HUES48 (cell line): ENCODE results near the gene EML1.

Experiments
- H3K27ac ChIP-seq: one replicate; pipeline ENCODE4 v1.7.0; 2013; ENCODE audit warnings: low read depth, low read length, inconsistent platforms
- H3K27me3 ChIP-seq: 2 replicates; pipeline ENCODE4 v1.6.1; 2013; ENCODE audit warnings: mild to moderate bottlenecking, low read length; ENCODE audit not compliant: control insufficient read depth, insufficient read depth
- H3K36me3 ChIP-seq: 2 replicates; pipeline ENCODE4 v1.6.1; 2013; ENCODE audit warnings: low read length; ENCODE audit not compliant: control insufficient read depth, insufficient read depth
- H3K4me1 ChIP-seq: 2 replicates; pipeline ENCODE4 v1.6.1; 2013; ENCODE audit warnings: mild to moderate bottlenecking, low read length; ENCODE audit not compliant: control insufficient read depth, insufficient read depth
- H3K4me3 ChIP-seq: 2 replicates; pipeline ENCODE4 v1.5.1; 2013; ENCODE audit warnings: mild to moderate bottlenecking, low read depth, low read length
- H3K9ac ChIP-seq: 2 replicates; pipeline ENCODE4 v1.6.1; 2013; ENCODE audit warnings: mild to moderate bottlenecking, low read depth, low read length, moderate library complexity
- H3K9me3 ChIP-seq: 2 replicates; pipeline ENCODE4 v1.6.1; 2013; ENCODE audit warnings: low read length; ENCODE audit not compliant: control insufficient read depth, insufficient read depth

Gene EML1

DNA sequence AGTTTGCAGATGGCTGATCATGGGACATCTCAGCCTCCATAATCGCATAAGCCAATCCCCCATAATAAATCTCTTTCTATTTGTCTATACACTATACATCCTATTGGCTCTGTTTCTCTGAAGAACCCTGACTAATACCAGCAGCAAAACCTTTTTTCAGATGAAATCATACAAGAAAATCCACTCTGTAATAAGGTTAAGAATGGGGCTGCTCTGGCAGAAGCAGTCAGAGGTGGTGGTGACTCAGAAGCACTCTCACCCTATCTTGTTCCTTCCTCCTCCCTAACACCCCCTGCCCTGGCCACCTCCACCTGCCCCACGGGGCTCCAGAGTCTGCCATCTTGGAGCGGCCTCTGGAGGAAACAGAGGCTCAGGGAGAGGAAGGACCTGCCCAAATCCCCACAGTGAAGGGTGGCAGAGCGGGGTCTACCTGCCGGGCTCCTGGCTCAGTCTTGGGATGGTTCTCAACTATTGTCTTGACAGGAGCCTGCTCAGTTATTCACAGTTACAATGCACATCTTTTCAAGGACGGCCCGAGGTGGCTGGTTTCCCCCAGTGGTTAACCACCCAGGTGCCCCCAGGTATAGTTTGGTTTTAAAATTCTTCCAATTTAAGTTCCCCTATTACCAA is 162.7 kb downstream of the EML1 start:
- H3K27ac ChIP-seq: no peak overlapping the region
- peaks cover 3% of the 10 kb centered on the region; the same call in 1 of the 2 replicates for H3K27me3 ChIP-seq
- no peak overlapping the region for H3K4me3 ChIP-seq
- H3K9me3 ChIP-seq: no peaks in the 10 kb centered on the region
- H3K9ac ChIP-seq: no peak overlapping the region
- no peaks in the 10 kb centered on the region for H3K4me1 ChIP-seq
- H3K36me3 ChIP-seq: no peaks in the 10 kb centered on the region

DNA sequence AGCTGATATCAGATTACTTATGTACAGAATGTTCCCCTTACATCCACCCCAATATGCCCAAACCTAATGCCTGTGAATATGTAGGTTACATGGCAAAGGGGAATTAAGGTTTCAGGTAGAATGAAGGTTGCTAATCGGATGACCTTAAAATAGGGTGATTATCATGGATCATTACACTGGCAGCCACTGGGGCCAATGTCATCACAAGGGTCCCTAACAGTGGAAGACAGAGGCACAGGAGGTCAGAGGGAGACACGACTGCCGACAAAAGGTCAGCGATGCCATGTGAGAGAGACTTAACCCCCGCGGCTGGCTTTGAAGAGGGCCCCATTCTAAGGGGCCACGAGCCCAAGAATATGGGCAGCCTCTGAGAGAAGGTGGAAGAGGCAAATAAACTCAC is 165.2 kb downstream of the EML1 start:
- no peaks in the 10 kb centered on the region for H3K36me3 ChIP-seq
- no peaks in the 10 kb centered on the region for H3K9me3 ChIP-seq
- peaks cover 5% of the 10 kb centered on the region for H3K4me1 ChIP-seq
- H3K4me3 ChIP-seq: no peak overlapping the region
- H3K27me3 ChIP-seq: peaks cover 3% of the 10 kb centered on the region; the same call in 1 of the 2 replicates
- H3K9ac ChIP-seq: no peak overlapping the region
- H3K27ac ChIP-seq: no peak overlapping the region

DNA sequence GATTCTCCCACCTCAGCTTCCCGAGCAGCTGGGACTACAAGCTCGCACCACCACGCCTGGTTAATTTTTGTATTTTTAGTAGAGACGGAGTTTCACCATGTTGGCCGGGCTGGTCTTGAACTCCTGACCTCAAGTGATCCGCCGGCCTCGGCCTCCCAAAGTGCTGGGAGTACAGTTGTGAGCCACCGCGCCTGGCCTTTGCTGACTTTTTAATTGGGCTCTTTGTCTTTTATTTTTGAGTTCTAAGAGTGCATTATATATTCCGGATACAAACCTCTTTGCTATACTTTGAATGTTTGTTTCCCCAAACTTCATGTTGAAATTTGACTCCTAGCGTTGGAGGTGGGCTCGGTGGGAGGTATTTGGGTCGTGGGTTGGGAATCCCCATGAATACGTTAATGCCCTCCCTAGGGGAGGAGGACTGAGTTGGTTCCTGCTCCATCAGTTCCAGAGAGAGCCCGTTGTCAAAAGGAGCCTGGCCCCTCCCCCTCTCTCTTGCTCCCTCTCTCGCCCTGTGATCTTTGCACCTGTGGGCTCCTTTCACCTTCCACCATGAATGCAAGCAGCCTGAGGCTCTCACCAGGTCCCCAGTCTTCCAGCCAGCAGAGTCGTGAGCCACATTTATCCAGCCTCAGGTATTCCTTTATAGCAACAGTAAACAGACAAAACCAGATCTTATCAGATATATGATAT is 168.8 kb downstream of the EML1 start:
- Histone ChIP-seq H3K4me1 (peaks cover 5% of the 10 kb centered on the region), H3K4me3 (no peak overlapping the region), H3K27ac (no peak overlapping the region)

DNA sequence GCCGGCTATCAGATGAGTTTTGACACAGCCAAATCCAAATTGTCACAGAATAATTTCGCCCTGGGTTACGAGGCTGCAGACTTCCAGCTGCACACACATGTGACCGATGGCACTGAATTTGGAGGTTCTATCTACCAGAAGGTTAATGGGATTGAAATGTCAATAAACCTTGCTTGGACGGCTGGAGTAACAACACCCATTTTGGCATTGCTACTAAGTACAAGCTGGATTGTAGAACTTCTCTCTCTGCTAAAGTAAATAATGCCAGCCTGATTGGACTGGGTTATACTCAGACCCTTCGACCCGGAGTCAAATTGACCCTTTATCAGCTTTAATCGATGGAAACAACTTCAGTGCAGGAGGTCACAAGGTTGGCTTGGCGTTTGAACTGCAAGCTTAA is 171.8 kb downstream of the EML1 start:
- no peak overlapping the region for H3K9ac ChIP-seq
- no peak overlapping the region for H3K4me3 ChIP-seq
- H3K4me1 ChIP-seq: peaks cover 24% of the 10 kb centered on the region
- H3K9me3 ChIP-seq: no peaks in the 10 kb centered on the region
- H3K27ac ChIP-seq: no peak overlapping the region
- H3K36me3 ChIP-seq: no peaks in the 10 kb centered on the region
- H3K27me3 ChIP-seq: peaks cover 15% of the 10 kb centered on the region

More for the DNA sequence above, 168.8 kb downstream of the EML1 start:
- Histone ChIP-seq H3K36me3 (no peaks in the 10 kb centered on the region), H3K9ac (no peak overlapping the region), H3K27me3 (no peaks in the 10 kb centered on the region), H3K9me3 (no peaks in the 10 kb centered on the region)

DNA sequence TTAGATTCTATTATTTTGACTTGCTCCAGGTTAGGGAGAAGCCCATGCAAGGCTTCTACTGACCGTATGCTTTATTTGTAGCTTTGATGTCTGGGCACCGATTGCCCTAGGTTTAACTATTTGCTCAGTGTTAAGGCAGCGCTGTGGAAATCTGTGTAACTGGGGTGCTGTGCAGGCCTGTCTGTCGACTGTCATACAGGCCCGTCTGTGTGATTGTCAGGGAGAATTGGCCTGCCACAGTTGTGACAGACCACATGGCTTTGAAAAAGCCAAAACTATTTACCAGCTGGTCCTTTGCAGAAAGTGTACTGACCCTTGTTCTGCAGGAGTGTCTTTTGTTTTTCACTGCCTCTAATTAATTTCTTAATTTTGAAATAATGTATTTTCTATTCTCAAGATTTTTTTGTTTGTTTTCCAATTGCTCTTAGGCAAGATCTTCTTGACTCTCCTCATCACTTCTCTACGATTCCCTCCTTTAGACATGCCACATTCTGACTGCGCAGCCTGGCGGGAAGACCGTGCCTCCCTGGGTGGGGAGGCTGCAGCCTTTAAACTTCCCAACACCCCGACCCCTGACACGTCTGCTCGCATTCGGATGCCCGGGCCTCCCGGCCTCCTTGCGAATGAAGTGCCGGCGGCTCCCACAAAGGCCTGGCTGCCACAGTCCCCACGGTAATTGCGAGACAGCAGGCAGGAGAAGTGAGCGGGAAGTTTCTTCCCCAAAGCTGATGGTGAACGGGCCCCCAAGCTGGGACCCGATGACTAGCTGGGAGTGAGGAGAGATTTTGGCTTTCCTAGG is 173.0 kb downstream of the EML1 start:
- peaks cover 25% of the 10 kb centered on the region for H3K27me3 ChIP-seq
- no peak overlapping the region for H3K27ac ChIP-seq
- no peak overlapping the region for H3K9ac ChIP-seq
- H3K36me3 ChIP-seq: no peaks in the 10 kb centered on the region
- peaks cover 24% of the 10 kb centered on the region for H3K4me1 ChIP-seq
- no peaks in the 10 kb centered on the region for H3K9me3 ChIP-seq
- H3K4me3 ChIP-seq: no peak overlapping the region

DNA sequence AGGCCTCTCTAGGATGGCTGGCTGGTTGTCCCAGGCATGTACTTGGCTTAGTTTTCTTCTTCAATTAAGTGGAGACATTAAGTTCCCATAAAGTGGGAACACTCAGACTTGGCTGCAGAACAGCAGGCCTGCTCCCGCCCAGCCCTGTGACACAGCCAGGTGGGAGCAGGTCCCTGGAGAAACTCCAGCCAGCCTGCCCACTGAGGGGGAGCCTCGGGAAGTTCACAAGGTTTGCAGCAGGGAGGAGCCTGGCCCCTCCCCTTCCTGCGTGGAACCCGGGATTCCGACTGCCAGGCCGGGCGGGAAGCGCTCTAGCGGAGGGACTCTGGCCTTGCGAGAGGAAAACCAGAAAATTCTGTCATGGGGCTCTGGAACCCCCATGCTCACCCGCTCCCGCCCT is 173.7 kb downstream of the EML1 start:
- no peak overlapping the region for H3K9ac ChIP-seq
- H3K9me3 ChIP-seq: no peaks in the 10 kb centered on the region
- peaks cover 24% of the 10 kb centered on the region for H3K4me1 ChIP-seq
- H3K4me3 ChIP-seq: no peak overlapping the region
- no peak overlapping the region for H3K27ac ChIP-seq
- H3K36me3 ChIP-seq: no peaks in the 10 kb centered on the region
- H3K27me3 ChIP-seq: peaks cover 25% of the 10 kb centered on the region

DNA sequence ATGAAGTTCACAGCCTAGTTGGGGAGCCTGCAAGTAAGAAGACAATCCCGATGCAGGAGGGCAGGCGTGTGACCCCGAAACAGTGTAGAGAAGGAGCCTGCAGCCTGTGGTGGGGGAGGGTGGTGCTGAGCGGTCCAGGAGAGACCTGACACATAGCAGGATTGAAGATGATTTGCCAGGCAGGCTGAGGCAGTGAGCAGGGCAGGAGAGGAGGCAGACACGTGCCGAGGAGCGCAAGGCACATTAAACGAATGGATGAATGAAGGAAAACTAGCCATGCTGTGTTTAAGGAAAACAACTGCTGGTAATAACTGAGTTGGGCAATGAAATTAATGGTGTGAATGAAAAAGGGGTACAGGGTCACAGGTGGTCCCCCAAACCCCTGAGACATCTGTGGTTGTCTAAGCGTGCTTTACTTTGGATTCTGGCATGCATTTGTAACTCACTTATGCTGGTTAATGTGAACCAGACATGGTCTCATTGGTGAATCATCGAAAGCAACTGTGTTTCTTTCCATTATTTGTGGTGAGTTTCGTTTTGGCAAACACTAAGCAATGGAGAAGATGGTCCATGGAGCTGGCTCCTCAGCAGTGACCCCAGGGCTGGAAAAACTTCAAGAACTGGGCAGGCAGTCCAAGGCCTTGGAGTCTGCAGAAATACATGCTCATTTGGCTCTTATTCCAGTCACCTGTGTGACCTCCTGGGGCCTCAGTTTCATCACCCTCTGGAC is 175.1 kb downstream of the EML1 start:
- H3K27ac ChIP-seq: no peak overlapping the region
- peaks cover 35% of the 10 kb centered on the region for H3K27me3 ChIP-seq
- H3K4me3 ChIP-seq: no peak overlapping the region
- no peak overlapping the region for H3K9ac ChIP-seq
- H3K9me3 ChIP-seq: no peaks in the 10 kb centered on the region
- H3K36me3 ChIP-seq: no peaks in the 10 kb centered on the region
- H3K4me1 ChIP-seq: peaks cover 18% of the 10 kb centered on the region

DNA sequence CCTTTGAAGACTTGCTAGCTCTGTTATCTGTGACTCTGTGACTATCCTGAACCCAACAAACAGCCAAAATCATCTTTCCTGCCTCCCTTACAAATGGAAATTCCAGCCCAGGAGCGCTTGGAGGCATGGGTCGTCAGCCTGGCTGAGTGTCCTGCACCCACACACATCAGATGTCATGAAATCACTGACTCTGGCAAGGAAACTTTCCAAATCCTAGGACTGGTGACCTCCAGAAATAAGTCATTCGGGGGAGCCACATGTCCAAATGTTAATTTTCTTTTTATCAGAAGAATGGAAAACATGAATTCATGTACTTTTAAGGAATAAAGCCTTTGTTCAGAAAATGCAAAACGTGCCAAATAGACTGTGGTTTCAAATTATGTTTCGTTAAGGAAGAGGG is 175.7 kb downstream of the EML1 start:
- Histone ChIP-seq H3K27me3 (peaks cover 35% of the 10 kb centered on the region), H3K9me3 (no peaks in the 10 kb centered on the region), H3K9ac (no peak overlapping the region), H3K36me3 (no peaks in the 10 kb centered on the region), H3K4me3 (no peak overlapping the region), H3K27ac (no peak overlapping the region), H3K4me1 (peaks cover 18% of the 10 kb centered on the region)

DNA sequence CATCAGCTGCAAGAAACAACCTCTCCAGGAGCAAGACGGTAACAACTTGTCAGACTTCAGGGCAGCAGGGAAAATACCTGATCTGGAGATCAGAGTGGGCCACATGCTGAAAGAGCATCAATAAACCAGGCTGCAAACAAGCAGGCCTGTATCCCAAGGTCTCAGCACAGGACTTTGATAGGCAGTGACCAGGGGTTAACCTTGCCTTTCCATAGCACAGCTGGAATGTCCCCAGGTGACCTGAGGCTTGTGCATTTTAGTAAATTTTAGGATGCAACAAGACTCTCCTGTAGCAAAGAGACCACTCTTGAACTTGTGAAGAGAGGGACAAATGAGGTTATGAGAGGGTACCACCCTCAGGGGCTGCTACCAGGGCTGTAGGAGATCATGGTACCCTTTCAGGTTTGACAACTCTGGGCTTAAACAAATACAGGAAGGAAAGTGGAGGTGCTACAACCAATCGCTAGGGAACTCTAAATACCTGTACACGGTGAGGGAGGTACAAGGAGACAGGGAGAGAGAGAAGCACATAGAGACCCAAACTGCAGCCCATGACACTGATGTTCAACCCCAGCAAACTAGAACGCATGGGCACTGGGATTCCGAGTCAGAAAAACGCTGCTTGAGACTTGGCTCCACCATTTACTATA is 176.6 kb downstream of the EML1 start:
- H3K9me3 ChIP-seq: no peaks in the 10 kb centered on the region
- H3K4me1 ChIP-seq: peaks cover 18% of the 10 kb centered on the region
- H3K36me3 ChIP-seq: no peaks in the 10 kb centered on the region
- no peak overlapping the region for H3K9ac ChIP-seq
- H3K27ac ChIP-seq: no peak overlapping the region
- peaks cover 35% of the 10 kb centered on the region for H3K27me3 ChIP-seq
- no peak overlapping the region for H3K4me3 ChIP-seq

DNA sequence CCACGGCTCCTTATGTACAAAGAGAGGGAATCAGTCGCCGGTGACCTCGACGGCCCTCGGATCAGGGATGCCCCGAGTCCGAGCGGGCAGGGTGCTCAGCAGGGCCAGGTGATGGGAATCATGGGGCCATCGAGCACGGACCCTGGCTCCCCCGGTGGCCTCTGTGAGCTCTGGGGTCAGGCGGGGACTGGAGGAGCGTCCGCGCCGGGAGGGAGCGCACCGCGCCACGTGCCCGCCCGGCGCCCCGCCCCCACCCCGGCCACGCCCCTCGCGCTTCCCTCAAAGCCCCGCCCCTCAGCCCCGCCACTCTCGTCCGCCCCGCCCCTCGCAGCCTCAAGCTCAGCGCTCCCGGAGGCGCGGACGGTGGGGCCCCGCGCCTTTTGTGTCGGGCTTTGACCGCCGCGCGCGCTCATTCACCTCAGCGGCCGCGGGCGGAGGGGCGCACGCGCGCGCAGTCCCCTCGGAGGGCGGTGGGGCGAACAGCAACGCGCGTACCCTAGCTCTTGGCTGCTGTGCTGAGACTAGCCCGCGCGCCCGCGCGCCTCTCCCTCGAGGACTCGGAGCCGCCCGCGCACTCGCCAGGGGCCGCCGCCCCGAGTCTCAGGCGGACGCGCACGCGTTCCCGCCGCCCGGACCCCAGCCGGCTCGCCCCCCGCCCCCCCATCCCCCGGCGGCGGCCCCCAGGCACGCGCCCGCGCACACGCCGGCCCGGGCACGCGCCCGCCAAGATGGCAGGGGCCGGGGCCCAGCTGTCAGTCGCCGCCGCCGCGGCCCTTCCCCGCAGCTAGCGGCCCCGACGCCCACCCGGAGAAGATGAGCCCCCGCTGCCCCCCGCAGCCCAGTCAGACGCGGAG is 178.1 kb downstream of the EML1 start:
- Histone ChIP-seq H3K9me3 (no peaks in the 10 kb centered on the region), H3K9ac (peak overlapping the region; percentile 93; the same call in 1 of the 2 replicates), H3K4me3 (peak overlapping the region; percentile 81), H3K4me1 (peaks cover 18% of the 10 kb centered on the region), H3K27me3 (peaks cover 35% of the 10 kb centered on the region), H3K27ac (peak overlapping the region; percentile 92), H3K36me3 (no peaks in the 10 kb centered on the region)
